ENCODE measurements around the gene SYTL1.
"Not testable (repeated sequence)": the region's sequence is repeated elsewhere in the genome, so short reads cannot be mapped to it uniquely, and the experiment has no call there.

SYTL1 gene

GRCh38 chr1:27384797-27385196, 43.0 kb downstream of the SYTL1 start:
- DNase-seq (ENCODE audit: low read depth), result not testable (repeated sequence)

GRCh38 chr1:27388337-27389005, 46.6 kb downstream of the SYTL1 start:
- DNase-seq (ENCODE audit: low read depth), result no peak

GRCh38 chr1:27391511-27392095, 49.8 kb downstream of the SYTL1 start:
- no peak for DNase-seq (ENCODE audit: low read depth)

- DNase-seq (ENCODE audit: low read depth), result peak; percentile 81
These were observed 50.4 kb downstream of the SYTL1 start, which contains the start of gene GPR3 for GRCh38 chr1:27392096-27392777. TSS of gene GPR3 (plus strand) at chr1:27392622. CDS start at chr1:27393799, 1,177 bp downstream.

- no peak for DNase-seq (ENCODE audit: low read depth)
These were observed 51.2 kb downstream of the SYTL1 start for GRCh38 chr1:27392778-27393635.

- no peak for DNase-seq (ENCODE audit: low read depth)
These were observed 51.9 kb downstream of the SYTL1 start for GRCh38 chr1:27393641-27394281.

GRCh38 chr1:27394282-27394658, 52.4 kb downstream of the SYTL1 start:
- no peak for DNase-seq (ENCODE audit: low read depth)

GRCh38 chr1:27394925-27395324, 53.1 kb downstream of the SYTL1 start:
- DNase-seq (ENCODE audit: low read depth), result no peak

- no peak for DNase-seq (ENCODE audit: low read depth)
These were observed 53.8 kb downstream of the SYTL1 start for GRCh38 chr1:27395441-27396195.

- DNase-seq (ENCODE audit: low read depth), result no peak
These were observed 55.3 kb downstream of the SYTL1 start for GRCh38 chr1:27397110-27397509.

- no peak for DNase-seq (ENCODE audit: low read depth)
These were observed 55.9 kb downstream of the SYTL1 start for GRCh38 chr1:27397749-27398148.

GRCh38 chr1:27398405-27399149, 56.8 kb downstream of the SYTL1 start:
- DNase-seq (ENCODE audit: low read depth), result no peak

- no peak for DNase-seq (ENCODE audit: low read depth)
These were observed 57.6 kb downstream of the SYTL1 start for GRCh38 chr1:27399251-27400025.

- DNase-seq (ENCODE audit: low read depth), result no peak
These were observed 58.5 kb downstream of the SYTL1 start for GRCh38 chr1:27400082-27400962.

- no peak for DNase-seq (ENCODE audit: low read depth)
These were observed 59.1 kb downstream of the SYTL1 start for GRCh38 chr1:27400963-27401341.

- peak; percentile 48 for DNase-seq (ENCODE audit: low read depth)
These were observed 60.5 kb downstream of the SYTL1 start for GRCh38 chr1:27402349-27402754.

- DNase-seq (ENCODE audit: low read depth), result peak; percentile 75
These were observed 61.4 kb downstream of the SYTL1 start for GRCh38 chr1:27403065-27403726.
